PC-9 (cell line): Measurements from ENCODE around the gene CIAO3. TPM values are rescaled to one million over a fixed set of nuclear protein-coding genes. Genes with fewer than 3 reads are reported as not detected.

Experiments used
- BruUV-seq: library from RNA; stranded (reverse); fragments of 400-500 nt; replicated peaks from 2 replicates; lab custom pipeline; 2021; lab: Mats Ljungman, UMichigan
- CTCF ChIA-PET: fragments of 300-600 bp; sonication (Branson Sonifier 250); formaldehyde crosslinking; loops from one replicate; lab custom pipeline; 2022; ENCODE audit warnings: antibody characterized with exemption; lab: Charles Lee
- POLR2A ChIA-PET: fragments of 300-600 bp; sonication (Branson Sonifier 250); formaldehyde crosslinking; loops from one replicate; lab custom pipeline; 2022; ENCODE audit warnings: antibody characterized with exemption; ENCODE audit not compliant: unreplicated experiment; lab: Charles Lee
- DNase-seq, 2 experiments: peaks; one replicate each; pipeline versions ENCODE4 v3.0.0 to v3.0.0-alpha.2; 2015 to 2022; ENCODE audit warnings: mixed read lengths in 1 of 2
- H2AFZ ChIP-seq: fragments of 200-600 bp; sonication (generic); 2 replicates; pipeline ENCODE4 v1.8.1; 2017; ENCODE audit warnings: antibody characterized with exemption
- H3F3A ChIP-seq: fragments of 200-600 bp; sonication (generic); 2 replicates; pipeline ENCODE4 v1.8.1; 2017; ENCODE audit warnings: antibody characterized with exemption, mild to moderate bottlenecking, low read depth; ENCODE audit not compliant: insufficient read depth
- H3K27ac ChIP-seq: fragments of 200-600 bp; sonication (generic); 2 replicates; pipeline ENCODE4 v1.6.1; 2016; ENCODE audit warnings: mixed run types
- H3K27me3 ChIP-seq: fragments of 200-600 bp; sonication (generic); 2 replicates; pipeline ENCODE4 v1.6.1; 2016; ENCODE audit warnings: low read depth, mixed run types; ENCODE audit not compliant: insufficient read depth
- H3K36me3 ChIP-seq: fragments of 200-600 bp; sonication (generic); 2 replicates; pipeline ENCODE4 v1.6.1; 2016; ENCODE audit warnings: low read depth, mixed run types
- H3K4me1 ChIP-seq: fragments of 200-600 bp; sonication (generic); replicated peaks from 2 replicates; pipeline ENCODE4 v1.6.1; 2016; ENCODE audit warnings: mixed run types; ENCODE audit not compliant: insufficient read depth
- H3K4me2 ChIP-seq: fragments of 200-600 bp; sonication (generic); 2 replicates; pipeline ENCODE4 v1.6.1; 2017; ENCODE audit warnings: mixed run types
- H3K4me3 ChIP-seq: fragments of 200-600 bp; sonication (generic); 2 replicates; pipeline ENCODE4 v1.6.1; 2016; ENCODE audit warnings: mixed run types
- H3K79me2 ChIP-seq: fragments of 200-600 bp; sonication (generic); 2 replicates; pipeline ENCODE4 v1.6.1; 2017; ENCODE audit warnings: low read depth, mixed run types
- H3K9me2 ChIP-seq: fragments of 200-600 bp; sonication (generic); 2 replicates; pipeline ENCODE4 v1.8.1; 2017; ENCODE audit warnings: mild to moderate bottlenecking; ENCODE audit not compliant: insufficient read depth
- H3K9me3 ChIP-seq: fragments of 200-600 bp; sonication (generic); 2 replicates; pipeline ENCODE4 v1.8.1; 2016; ENCODE audit warnings: low read depth; ENCODE audit not compliant: insufficient read depth
- H4K20me1 ChIP-seq: fragments of 200-600 bp; sonication (generic); 2 replicates; pipeline ENCODE4 v1.8.1; 2017; ENCODE audit not compliant: insufficient read depth
- CTCF ChIP-seq: fragments of 200-600 bp; sonication (generic); conservative IDR thresholded peaks from 2 replicates; pipeline ENCODE4 v1.6.1; 2017; ENCODE audit warnings: mixed run types, antibody characterized with exemption, mild to moderate bottlenecking, moderate library complexity
- EZH2 ChIP-seq: fragments of 200-600 bp; sonication (generic); IDR thresholded peaks from 2 replicates; pipeline ENCODE4 v1.8.0; 2017; ENCODE audit warnings: antibody characterized with exemption, low read depth
- intact Hi-C: fragments of 100-400 bp; cut with micrococcal nuclease; formaldehyde crosslinking; loops from one replicate; pipeline ENCODE4 v1.10.0; 2022; ENCODE audit not compliant: unreplicated experiment
- total RNA-seq: library from RNA; stranded (reverse); gene quantifications from 2 replicates; pipeline ENCODE4 v1.2.3, GENCODE V29; 2021

CIAO3 gene
- total RNA-seq, 1 experiment from 2014 or later = 44.2 TPM

- Histone ChIP-seq H3K9me3 (no peaks in the 10 kb centered on the region), H2AFZ (no peak overlapping the region), H3K9me2 (no peaks in the 10 kb centered on the region), H3K27me3 (no peaks in the 10 kb centered on the region), H3F3A (peaks cover 4% of the 10 kb centered on the region; the same call in 1 of the 2 replicates), H3K79me2 (no peaks in the 10 kb centered on the region), H3K4me2 (no peak overlapping the region), H3K4me3 (no peak overlapping the region), H3K27ac (no peak overlapping the region), H4K20me1 (no peaks in the 10 kb centered on the region), H3K36me3 (no peaks in the 10 kb centered on the region), H3K4me1 (no peaks in the 10 kb centered on the region)
- TF ChIP-seq CTCF = no peak
- TF ChIP-seq EZH2 = no peak
- CTCF ChIA-PET = interaction anchor here (0.6 kb wide), 1 partner anchor 49 kb away, joined by 7 read pairs; the partner anchor contains the start of gene ANTKMT
- POLR2A ChIA-PET = interaction anchor here (0.6 kb wide), 1 partner anchor 10 kb away, joined by 4 read pairs; the partner anchor contains the start of gene MSLN
- intact Hi-C loops = no loop called here
- DNase-seq = no peak
- BruUV-seq = no TSS peak
Measured at GRCh38 chr16:769934-770333, 29.1 kb upstream of the CIAO3 start.

GRCh38 chr16:769184-769784 is 28.5 kb upstream of the CIAO3 start:
- ChIA-PET POLR2A (interaction anchor here (0.6 kb wide), 1 partner anchor 9 kb away, joined by 4 read pairs; the partner anchor contains the start of gene MSLN), CTCF (interaction anchor here (0.6 kb wide), 1 partner anchor 50 kb away, joined by 5 read pairs; no protein-coding TSS in a partner anchor)
- Histone ChIP-seq H3K9me2 (no peaks in the 10 kb centered on the region), H2AFZ (no peak overlapping the region), H3K27me3 (no peaks in the 10 kb centered on the region), H3K27ac (no peak overlapping the region), H3K4me3 (no peak overlapping the region), H3K36me3 (no peaks in the 10 kb centered on the region), H3K4me2 (no peak overlapping the region), H3K9me3 (no peaks in the 10 kb centered on the region), H3F3A (peaks cover 4% of the 10 kb centered on the region; the same call in 1 of the 2 replicates), H3K4me1 (no peaks in the 10 kb centered on the region), H4K20me1 (no peaks in the 10 kb centered on the region), H3K79me2 (no peaks in the 10 kb centered on the region)
- no peak for TF ChIP-seq EZH2
- TF ChIP-seq CTCF = no peak
- intact Hi-C loops = no loop called here
- BruUV-seq = no TSS peak
- no peak for DNase-seq

- Histone ChIP-seq H3K9me2 (no peaks in the 10 kb centered on the region), H3K36me3 (no peaks in the 10 kb centered on the region), H3K27me3 (no peaks in the 10 kb centered on the region), H3K4me3 (no peak overlapping the region), H3K27ac (no peak overlapping the region), H2AFZ (no peak overlapping the region), H3K79me2 (no peaks in the 10 kb centered on the region), H3K4me1 (no peaks in the 10 kb centered on the region), H4K20me1 (no peaks in the 10 kb centered on the region), H3F3A (peaks cover 4% of the 10 kb centered on the region; the same call in 1 of the 2 replicates), H3K4me2 (no peak overlapping the region), H3K9me3 (no peaks in the 10 kb centered on the region)
- no TSS peak for BruUV-seq
- ChIA-PET POLR2A (no interaction called here), CTCF (no interaction called here)
- intact Hi-C loops = no loop called here
- no peak for DNase-seq
- TF ChIP-seq EZH2 (no peak), CTCF (no peak)
Measured at GRCh38 chr16:768428-768827, 27.6 kb upstream of the CIAO3 start.
